Trophoblast cell (in vitro differentiated cells and primary cell): ENCODE measurements around the gene AFG1L.

Experiments
- DNase-seq, 2 donors: peaks; one replicate each; pipeline ENCODE4 v3.0.0-alpha.2; 2016
- H2AFZ ChIP-seq: 2 replicates; pipeline ENCODE4 v1.6.1; 2013; ENCODE audit warnings: low read length, moderate library complexity, mild to moderate bottlenecking; ENCODE audit not compliant: insufficient read depth, poor library complexity
- H2AK5ac ChIP-seq: 2 replicates; pipeline ENCODE4 v1.6.1; 2013; ENCODE audit warnings: mild to moderate bottlenecking, low read length
- H2BK120ac ChIP-seq: 2 replicates; pipeline ENCODE4 v1.6.1; 2013; ENCODE audit warnings: low read length, mild to moderate bottlenecking, moderate library complexity; ENCODE audit not compliant: insufficient read depth, poor library complexity
- H2BK12ac ChIP-seq: 2 replicates; pipeline ENCODE4 v1.6.1; 2013; ENCODE audit warnings: mild to moderate bottlenecking, low read length, moderate library complexity
- H2BK5ac ChIP-seq: 2 replicates; pipeline ENCODE4 v1.6.1; 2013; ENCODE audit warnings: low read length, low read depth, moderate library complexity, mild to moderate bottlenecking; ENCODE audit not compliant: poor library complexity
- H3K14ac ChIP-seq: 2 replicates; pipeline ENCODE4 v1.6.1; 2013; ENCODE audit warnings: mild to moderate bottlenecking, low read length
- H3K18ac ChIP-seq: 2 replicates; pipeline ENCODE4 v1.6.1; 2013; ENCODE audit warnings: mild to moderate bottlenecking, low read length
- H3K23ac ChIP-seq: 2 replicates; pipeline ENCODE4 v1.6.1; 2013; ENCODE audit warnings: low read length
- H3K27ac ChIP-seq: 2 replicates; pipeline ENCODE4 v1.5.1; 2013; ENCODE audit warnings: low read depth, mild to moderate bottlenecking, inconsistent platforms, low read length, moderate library complexity
- H3K27me3 ChIP-seq: 2 replicates; pipeline ENCODE4 v1.6.1; 2013; ENCODE audit warnings: inconsistent platforms, mild to moderate bottlenecking, low read length, moderate library complexity; ENCODE audit not compliant: insufficient read depth
- H3K36me3 ChIP-seq, 2 experiments: 1 replicate in 1 of 2; 2 replicates in 1 of 2; pipeline ENCODE4 v1.6.1; 2013; ENCODE audit warnings: low read length in 2 of 2, mild to moderate bottlenecking in 2 of 2, moderate library complexity in 1 of 2; ENCODE audit not compliant: insufficient read depth in 2 of 2, control insufficient read depth in 1 of 2
- H3K4ac ChIP-seq: 2 replicates; pipeline ENCODE4 v1.6.1; 2013; ENCODE audit warnings: low read depth, mild to moderate bottlenecking, low read length, moderate library complexity
- H3K4me1 ChIP-seq, 2 experiments: 1 replicate in 1 of 2; 2 replicates in 1 of 2; pipeline ENCODE4 v1.6.1; 2013; ENCODE audit warnings: low read length in 2 of 2, mild to moderate bottlenecking in 2 of 2, moderate library complexity in 1 of 2; ENCODE audit not compliant: insufficient read depth in 2 of 2, control insufficient read depth in 1 of 2
- H3K4me2 ChIP-seq: 2 replicates; pipeline ENCODE4 v1.6.1; 2013; ENCODE audit warnings: inconsistent platforms, mild to moderate bottlenecking, low read length, moderate library complexity
- H3K4me3 ChIP-seq: 2 replicates; pipeline ENCODE4 v1.5.1; 2013; ENCODE audit warnings: mild to moderate bottlenecking, low read depth, low read length, inconsistent platforms
- H3K79me1 ChIP-seq: one replicate; pipeline ENCODE4 v1.6.1; 2013; ENCODE audit warnings: low read length
- H3K79me2 ChIP-seq: 2 replicates; pipeline ENCODE4 v1.6.1; 2013; ENCODE audit warnings: low read length, mild to moderate bottlenecking; ENCODE audit not compliant: control insufficient read depth, insufficient read depth, poor library complexity
- H3K9ac ChIP-seq: 2 replicates; pipeline ENCODE4 v1.6.1; 2013; ENCODE audit warnings: mild to moderate bottlenecking, low read length
- H3K9me3 ChIP-seq: 2 replicates; pipeline ENCODE4 v1.6.1; 2013; ENCODE audit warnings: low read depth, mild to moderate bottlenecking, control low read depth, inconsistent platforms, low read length; ENCODE audit not compliant: insufficient read depth
- H4K12ac ChIP-seq: 2 replicates; pipeline ENCODE4 v1.6.1; 2013; ENCODE audit warnings: low read depth, mild to moderate bottlenecking, low read length, moderate library complexity
- H4K8ac ChIP-seq: 2 replicates; pipeline ENCODE4 v1.6.1; 2013; ENCODE audit warnings: low read depth, mild to moderate bottlenecking, low read length, moderate library complexity
- H4K91ac ChIP-seq: one replicate; pipeline ENCODE4 v1.6.1; 2013; ENCODE audit warnings: low read depth, mild to moderate bottlenecking, low read length, moderate library complexity
- WGBS: extraction: QIAGEN DNeasy Blood & Tissue Kit; methylation state at CpG from one replicate; pipeline ENCODE4 v1.1.7; 2013; ENCODE audit warnings: missing lambda C conversion rate; ENCODE audit not compliant: insufficient read length, insufficient coverage; ENCODE audit errors: extremely low coverage; 5-methylcytosine and 5-hydroxymethylcytosine counted together

The AFG1L gene

DNA sequence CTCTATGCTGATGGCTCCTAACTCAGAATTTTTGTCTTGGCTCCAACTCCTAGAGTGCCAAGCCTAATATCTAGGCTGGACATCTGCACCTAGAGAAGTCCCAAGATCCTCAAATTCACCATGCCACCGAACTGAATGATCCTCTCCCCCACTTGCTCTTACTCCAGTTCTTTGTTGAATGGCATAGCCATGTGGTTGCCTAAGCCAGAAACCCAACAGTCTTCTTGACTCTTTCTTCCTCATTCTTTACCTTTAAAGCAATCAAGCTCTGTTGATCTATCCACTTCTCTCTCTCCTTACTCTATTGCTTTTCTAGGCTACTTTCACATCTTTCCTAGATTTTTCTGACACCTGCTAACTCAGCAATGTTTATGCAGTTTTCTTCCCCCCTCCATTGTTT lies 139.4 kb downstream of the AFG1L start:
- H4K8ac ChIP-seq: no peak overlapping the region
- H3K79me2 ChIP-seq: no peaks in the 10 kb centered on the region
- no peak overlapping the region for H3K4ac ChIP-seq
- no peaks in the 10 kb centered on the region for H3K79me1 ChIP-seq
- no CpG with 5 or more reads among the region's 1 CpG for WGBS
- no peak overlapping the region for H2BK12ac ChIP-seq
- no peaks in the 10 kb centered on the region for H3K36me3 ChIP-seq
- H3K4me1 ChIP-seq: no peaks in the 10 kb centered on the region
- H4K91ac ChIP-seq: no peak overlapping the region
- no peaks in the 10 kb centered on the region for H3K9me3 ChIP-seq
- no peak overlapping the region for H3K4me3 ChIP-seq
- no peaks in the 10 kb centered on the region for H3K27me3 ChIP-seq
- DNase-seq: no peak
- H3K14ac ChIP-seq: no peak overlapping the region
- H3K27ac ChIP-seq: no peak overlapping the region
- H3K4me2 ChIP-seq: no peak overlapping the region
- H4K12ac ChIP-seq: no peak overlapping the region
- no peak overlapping the region for H3K9ac ChIP-seq
- no peak overlapping the region for H3K23ac ChIP-seq
- H2AK5ac ChIP-seq: no peak overlapping the region
- H3K18ac ChIP-seq: no peak overlapping the region
- no peak overlapping the region for H2AFZ ChIP-seq
- H2BK120ac ChIP-seq: no peak overlapping the region
- no peak overlapping the region for H2BK5ac ChIP-seq

DNA sequence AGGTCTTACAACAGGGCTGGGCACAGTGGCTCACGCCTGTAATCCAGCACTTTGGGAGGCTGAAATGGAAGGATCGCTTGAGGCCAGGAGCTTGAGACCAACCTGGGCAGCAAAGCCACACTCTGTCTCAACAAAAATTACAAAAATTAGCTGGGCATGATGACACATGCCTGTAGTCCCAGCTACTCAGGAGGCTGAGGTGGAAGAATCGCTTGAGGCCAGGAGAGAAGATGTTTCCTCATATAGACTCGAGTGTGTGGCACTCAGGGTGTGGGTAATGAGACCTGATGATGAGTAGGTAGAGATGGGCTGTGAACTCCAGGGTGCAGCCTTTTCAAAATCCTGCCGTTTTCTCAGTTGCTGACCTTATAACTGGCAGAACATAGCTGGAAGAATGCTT lies 140.5 kb downstream of the AFG1L start:
- H3K23ac ChIP-seq: no peak overlapping the region
- no peak overlapping the region for H2AK5ac ChIP-seq
- no peak overlapping the region for H4K8ac ChIP-seq
- no peak overlapping the region for H3K4me2 ChIP-seq
- H2BK12ac ChIP-seq: no peak overlapping the region
- no peaks in the 10 kb centered on the region for H3K27me3 ChIP-seq
- H4K91ac ChIP-seq: no peak overlapping the region
- H3K4me3 ChIP-seq: no peak overlapping the region
- no peaks in the 10 kb centered on the region for H3K36me3 ChIP-seq
- no peaks in the 10 kb centered on the region for H3K79me1 ChIP-seq
- H3K14ac ChIP-seq: no peak overlapping the region
- no peak overlapping the region for H2AFZ ChIP-seq
- no peak overlapping the region for H3K18ac ChIP-seq
- no peaks in the 10 kb centered on the region for H3K4me1 ChIP-seq
- no peaks in the 10 kb centered on the region for H3K79me2 ChIP-seq
- no peak overlapping the region for H3K4ac ChIP-seq
- no peaks in the 10 kb centered on the region for H3K9me3 ChIP-seq
- no peak overlapping the region for H4K12ac ChIP-seq
- DNase-seq: peak; percentile 58 to 73
- no peak overlapping the region for H2BK5ac ChIP-seq
- no peak overlapping the region for H2BK120ac ChIP-seq
- H3K9ac ChIP-seq: no peak overlapping the region
- no CpG with 5 or more reads among the region's 5 CpGs for WGBS
- H3K27ac ChIP-seq: no peak overlapping the region

- no peak overlapping the region for H3K14ac ChIP-seq
- H3K4me1 ChIP-seq: no peaks in the 10 kb centered on the region
- no peak overlapping the region for H2BK12ac ChIP-seq
- H4K12ac ChIP-seq: no peak overlapping the region
- H2BK120ac ChIP-seq: no peak overlapping the region
- H4K8ac ChIP-seq: no peak overlapping the region
- no peak overlapping the region for H2BK5ac ChIP-seq
- H3K4me2 ChIP-seq: no peak overlapping the region
- no peak overlapping the region for H3K4ac ChIP-seq
- no peaks in the 10 kb centered on the region for H3K79me2 ChIP-seq
- H3K9me3 ChIP-seq: no peaks in the 10 kb centered on the region
- H3K79me1 ChIP-seq: no peaks in the 10 kb centered on the region
- H2AFZ ChIP-seq: no peak overlapping the region
- H4K91ac ChIP-seq: no peak overlapping the region
- no peaks in the 10 kb centered on the region for H3K27me3 ChIP-seq
- H3K36me3 ChIP-seq: no peaks in the 10 kb centered on the region
- no CpG with 5 or more reads among the region's 2 CpGs for WGBS
- no peak overlapping the region for H3K18ac ChIP-seq
- no peak overlapping the region for H3K9ac ChIP-seq
- H3K4me3 ChIP-seq: no peak overlapping the region
- no peak overlapping the region for H2AK5ac ChIP-seq
- no peak overlapping the region for H3K23ac ChIP-seq
- H3K27ac ChIP-seq: no peak overlapping the region
- DNase-seq: peak; percentile 79 to 85
These were observed 141.9 kb downstream of the AFG1L start for GRCh38 chr6:108436771-108437170.

- H3K23ac ChIP-seq: no peak overlapping the region
- no peak overlapping the region for H3K27ac ChIP-seq
- H3K9ac ChIP-seq: no peak overlapping the region
- H3K79me2 ChIP-seq: no peaks in the 10 kb centered on the region
- H3K4ac ChIP-seq: no peak overlapping the region
- no peaks in the 10 kb centered on the region for H3K36me3 ChIP-seq
- no peaks in the 10 kb centered on the region for H3K4me1 ChIP-seq
- no peak overlapping the region for H2BK120ac ChIP-seq
- no peaks in the 10 kb centered on the region for H3K9me3 ChIP-seq
- no peak overlapping the region for H3K4me3 ChIP-seq
- no peak overlapping the region for H2BK12ac ChIP-seq
- H2AFZ ChIP-seq: no peak overlapping the region
- no peak overlapping the region for H3K18ac ChIP-seq
- H3K4me2 ChIP-seq: no peak overlapping the region
- no CpG with 5 or more reads among the region's 1 CpG for WGBS
- H3K79me1 ChIP-seq: no peaks in the 10 kb centered on the region
- H4K91ac ChIP-seq: no peak overlapping the region
- no peak overlapping the region for H3K14ac ChIP-seq
- no peak overlapping the region for H2AK5ac ChIP-seq
- DNase-seq: no peak
- H3K27me3 ChIP-seq: no peaks in the 10 kb centered on the region
- no peak overlapping the region for H4K12ac ChIP-seq
- H4K8ac ChIP-seq: no peak overlapping the region
- H2BK5ac ChIP-seq: no peak overlapping the region
These were observed 143.0 kb downstream of the AFG1L start for GRCh38 chr6:108437821-108438220.
